BLaER1 treated with 17β-estradiol and CSF1 and Interleukin-3, amounts not matched to agents 10 nM and 100 nM (cell line): Measurements from ENCODE around the gene SLC12A6.

Experiments used
- H3K27ac ChIP-seq, 11 experiments: shearing (Covaris generic); formaldehyde crosslinking; 2 replicates each; pipeline ENCODE4 v1.8.1; 2022
- H3K27me3 ChIP-seq, 11 experiments: shearing (Covaris generic); formaldehyde crosslinking; 2 replicates each; pipeline ENCODE4 v1.8.1; 2022
- H3K36me3 ChIP-seq, 11 experiments: shearing (Covaris generic); formaldehyde crosslinking; 2 replicates each; pipeline ENCODE4 v1.8.1; 2022
- H3K4me1 ChIP-seq, 10 experiments: shearing (Covaris generic); formaldehyde crosslinking; 2 replicates each; pipeline ENCODE4 v1.8.1; 2022
- H3K4me2 ChIP-seq, 11 experiments: shearing (Covaris generic); formaldehyde crosslinking; 2 replicates each; pipeline ENCODE4 v1.8.1; 2022
- H3K4me3 ChIP-seq, 10 experiments: shearing (Covaris generic); formaldehyde crosslinking; 2 replicates each; pipeline ENCODE4 v1.8.1; 2022
- H3K9ac ChIP-seq, 11 experiments: shearing (Covaris generic); formaldehyde crosslinking; 2 replicates each; pipeline ENCODE4 v1.8.1; 2022
- H3K9me3 ChIP-seq, 11 experiments: shearing (Covaris generic); formaldehyde crosslinking; replicated peaks in 1 of 11; 2 replicates each; pipeline ENCODE4 v1.8.1; 2022
- H4K20me1 ChIP-seq, 11 experiments: shearing (Covaris generic); formaldehyde crosslinking; 2 replicates each; pipeline ENCODE4 v1.8.1; 2022
- Cebpa-rat ChIP-seq, 11 experiments: shearing (Covaris generic); IDR thresholded peaks; 2 replicates each; pipeline ENCODE4 v1.8.1; 2022

SLC12A6 gene

GRCh38 chr15:34275721-34276120, 61.9 kb downstream of the SLC12A6 start:
- Histone ChIP-seq H4K20me1 (peaks cover 27 to 100% (median 87%) of the 10 kb centered on the region in 11 experiments; a peak in 20 of 22 replicates), H3K27ac (no peak overlapping the region), H3K4me1 (peaks cover 0 to 22% (median 5%) of the 10 kb centered on the region in 10 experiments; a peak in 9 of 20 replicates), H3K4me2 (no peak overlapping the region), H3K4me3 (no peak overlapping the region), H3K36me3 (peaks cover 23 to 85% (median 56%) of the 10 kb centered on the region in 11 experiments), H3K9ac (no peak overlapping the region), H3K27me3 (no peaks in the 10 kb centered on the region), H3K9me3 (no peaks in the 10 kb centered on the region)
- no peak for TF ChIP-seq Cebpa-rat (IDR thresholded peaks at IDR 0.05)

GRCh38 chr15:34275154-34275553, 62.4 kb downstream of the SLC12A6 start:
- no peak for TF ChIP-seq Cebpa-rat (IDR thresholded peaks at IDR 0.05)
- Histone ChIP-seq H3K9ac (no peak overlapping the region), H3K4me3 (no peak overlapping the region), H3K4me1 (peaks cover 0 to 22% (median 5%) of the 10 kb centered on the region in 10 experiments; a peak in 9 of 20 replicates), H3K9me3 (no peaks in the 10 kb centered on the region), H3K4me2 (no peak overlapping the region), H3K36me3 (peaks cover 29 to 85% (median 61%) of the 10 kb centered on the region in 11 experiments), H3K27ac (no peak overlapping the region), H4K20me1 (peaks cover 23 to 100% (median 84%) of the 10 kb centered on the region in 11 experiments; a peak in 20 of 22 replicates), H3K27me3 (no peaks in the 10 kb centered on the region)

- Histone ChIP-seq H4K20me1 (peaks cover 9 to 93% (median 65%) of the 10 kb centered on the region in 11 experiments; a peak in 19 of 22 replicates), H3K27me3 (no peaks in the 10 kb centered on the region), H3K27ac (no peak overlapping the region), H3K4me1 (peaks cover 0 to 22% (median 0%) of the 10 kb centered on the region in 10 experiments; a peak in 6 of 20 replicates), H3K9ac (no peak overlapping the region), H3K4me3 (no peak overlapping the region), H3K9me3 (no peaks in the 10 kb centered on the region), H3K36me3 (peaks cover 32 to 97% (median 78%) of the 10 kb centered on the region in 11 experiments), H3K4me2 (peak overlapping the region in 1 of 11 experiments; percentile 22; a peak in 1 of 22 replicates)
- TF ChIP-seq Cebpa-rat (IDR thresholded peaks at IDR 0.05), result no peak
These were observed 66.1 kb downstream of the SLC12A6 start for GRCh38 chr15:34271493-34271892.

GRCh38 chr15:34266751-34267150, 70.8 kb downstream of the SLC12A6 start:
- H3K4me2 ChIP-seq, result no peak overlapping the region
- H3K9ac ChIP-seq, result no peak overlapping the region
- peaks cover 0 to 10% (median 6%) of the 10 kb centered on the region in 11 experiments; a peak in 10 of 22 replicates for H3K9me3 ChIP-seq

GRCh38 chr15:34264076-34264475, 73.5 kb downstream of the SLC12A6 start:
- Histone ChIP-seq H3K4me1 (no peaks in the 10 kb centered on the region), H4K20me1 (peaks cover 0 to 87% (median 48%) of the 10 kb centered on the region in 11 experiments; a peak in 18 of 22 replicates), H3K9ac (no peak overlapping the region), H3K27ac (no peak overlapping the region), H3K4me2 (no peak overlapping the region), H3K36me3 (peaks cover 8 to 92% (median 65%) of the 10 kb centered on the region in 11 experiments), H3K4me3 (no peak overlapping the region), H3K9me3 (peaks cover 0 to 10% (median 6%) of the 10 kb centered on the region in 11 experiments; a peak in 10 of 22 replicates), H3K27me3 (no peaks in the 10 kb centered on the region)
- TF ChIP-seq Cebpa-rat (IDR thresholded peaks at IDR 0.05), result no peak

More at GRCh38 chr15:34266751-34267150, 70.8 kb downstream of the SLC12A6 start:
- H3K36me3 ChIP-seq, result peaks cover 15 to 92% (median 70%) of the 10 kb centered on the region in 11 experiments
- H3K4me3 ChIP-seq, result no peak overlapping the region
- H3K27me3 ChIP-seq, result no peaks in the 10 kb centered on the region
- TF ChIP-seq Cebpa-rat (IDR thresholded peaks at IDR 0.05), result no peak
- H3K27ac ChIP-seq, result no peak overlapping the region
- H3K4me1 ChIP-seq, result peaks cover 0 to 5% (median 0%) of the 10 kb centered on the region in 10 experiments; a peak in 5 of 20 replicates
- peaks cover 0 to 93% (median 51%) of the 10 kb centered on the region in 11 experiments; a peak in 19 of 22 replicates for H4K20me1 ChIP-seq

GRCh38 chr15:34262362-34262761, 75.2 kb downstream of the SLC12A6 start:
- Histone ChIP-seq H3K9ac (no peak overlapping the region), H3K4me3 (no peak overlapping the region)

GRCh38 chr15:34259566-34259965, 78.0 kb downstream of the SLC12A6 start:
- H4K20me1 ChIP-seq, result peaks cover 0 to 68% (median 32%) of the 10 kb centered on the region in 11 experiments; a peak in 15 of 22 replicates
- peaks cover 0 to 10% (median 6%) of the 10 kb centered on the region in 11 experiments; a peak in 10 of 22 replicates for H3K9me3 ChIP-seq
- peaks cover 47 to 99% (median 88%) of the 10 kb centered on the region in 11 experiments for H3K36me3 ChIP-seq
- no peaks in the 10 kb centered on the region for H3K27me3 ChIP-seq
- H3K4me1 ChIP-seq, result no peaks in the 10 kb centered on the region
- H3K4me2 ChIP-seq, result no peak overlapping the region
- no peak overlapping the region for H3K9ac ChIP-seq
- no peak overlapping the region for H3K4me3 ChIP-seq
- no peak for TF ChIP-seq Cebpa-rat (IDR thresholded peaks at IDR 0.05)
- H3K27ac ChIP-seq, result no peak overlapping the region

More at GRCh38 chr15:34262362-34262761, 75.2 kb downstream of the SLC12A6 start:
- H3K36me3 ChIP-seq, result peaks cover 22 to 92% (median 68%) of the 10 kb centered on the region in 11 experiments
- H3K4me2 ChIP-seq, result no peak overlapping the region
- H3K27me3 ChIP-seq, result no peaks in the 10 kb centered on the region
- H4K20me1 ChIP-seq, result peaks cover 0 to 83% (median 45%) of the 10 kb centered on the region in 11 experiments; a peak in 18 of 22 replicates
- peaks cover 0 to 10% (median 6%) of the 10 kb centered on the region in 11 experiments; a peak in 10 of 22 replicates for H3K9me3 ChIP-seq
- no peak for TF ChIP-seq Cebpa-rat (IDR thresholded peaks at IDR 0.05)
- H3K27ac ChIP-seq, result no peak overlapping the region
- no peaks in the 10 kb centered on the region for H3K4me1 ChIP-seq

GRCh38 chr15:34258151-34258550, 79.4 kb downstream of the SLC12A6 start:
- Histone ChIP-seq H3K27ac (no peak overlapping the region), H4K20me1 (peaks cover 0 to 54% (median 29%) of the 10 kb centered on the region in 11 experiments; a peak in 15 of 22 replicates), H3K36me3 (peaks cover 61 to 100% (median 98%) of the 10 kb centered on the region in 11 experiments), H3K4me2 (no peak overlapping the region), H3K4me3 (no peak overlapping the region), H3K9ac (no peak overlapping the region), H3K4me1 (no peaks in the 10 kb centered on the region), H3K27me3 (no peaks in the 10 kb centered on the region), H3K9me3 (peaks cover 0 to 9% (median 6%) of the 10 kb centered on the region in 11 experiments; a peak in 10 of 22 replicates)
- no peak for TF ChIP-seq Cebpa-rat (IDR thresholded peaks at IDR 0.05)

GRCh38 chr15:34252545-34252944, 85.0 kb downstream of the SLC12A6 start:
- TF ChIP-seq Cebpa-rat (IDR thresholded peaks at IDR 0.05), result no peak
- H3K4me3 ChIP-seq, result no peak overlapping the region
- peaks cover 90 to 100% (median 100%) of the 10 kb centered on the region in 11 experiments for H3K36me3 ChIP-seq
- 0 out of 20 replicates have a peak, but pooled peaks cover 0 to 5% (median 0%) of the 10 kb centered on the region in 10 experiments for H3K4me1 ChIP-seq
- no peaks in the 10 kb centered on the region for H3K9me3 ChIP-seq
- no peak overlapping the region; a peak in 1 of 22 replicates for H3K27ac ChIP-seq
- no peaks in the 10 kb centered on the region for H3K27me3 ChIP-seq
- no peak overlapping the region for H3K9ac ChIP-seq
- H3K4me2 ChIP-seq, result no peak overlapping the region
- peaks cover 0 to 17% (median 0%) of the 10 kb centered on the region in 11 experiments; a peak in 5 of 22 replicates for H4K20me1 ChIP-seq
